Vagina (tissue), 2 donors: Measurements from ENCODE around the gene ARHGEF12.

Source experiments
- POLR2AphosphoS5 ChIP-seq, 2 donors: sonication (generic); formaldehyde crosslinking; IDR thresholded peaks; one replicate each; pipeline ENCODE4 v1.9.0; 2017; ENCODE audit warnings: antibody characterized with exemption in 2 of 2, mild to moderate bottlenecking in 2 of 2, low read depth in 1 of 2; ENCODE audit not compliant: insufficient read depth in 1 of 2
- TF ChIP-seq, protein P1 (sequence below), 3 experiments: fragments of 450-650 bp in 2 of 3; fragments of 200-600 bp in 1 of 3; sonication (generic) in 1 of 3; IDR thresholded peaks; one replicate each; pipeline ENCODE4 v1.5.1; 2017 to 2019; ENCODE audit warnings: antibody characterized with exemption in 3 of 3, mild to moderate bottlenecking in 2 of 3, moderate library complexity in 2 of 3

DNA sequence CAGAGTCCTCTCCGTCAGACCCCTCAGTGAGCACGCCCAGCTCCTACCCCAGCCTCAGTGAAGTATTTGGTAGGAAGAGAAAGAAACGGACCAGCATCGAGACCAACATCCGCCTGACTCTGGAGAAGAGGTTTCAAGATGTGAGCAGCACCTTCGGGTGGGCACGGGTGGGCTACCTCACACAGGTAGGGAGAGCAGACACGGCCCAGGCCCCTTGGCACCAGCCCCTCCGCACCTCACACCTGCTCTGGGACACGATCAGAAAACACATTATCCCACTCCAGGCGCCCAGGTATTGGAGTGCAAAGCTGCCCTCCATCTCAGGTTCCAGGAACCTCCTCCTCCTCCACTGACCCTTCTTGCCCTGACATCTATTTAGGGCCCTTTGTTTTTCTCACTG is 28.7 kb upstream of the ARHGEF12 start:
- TF ChIP-seq, protein P1, sequence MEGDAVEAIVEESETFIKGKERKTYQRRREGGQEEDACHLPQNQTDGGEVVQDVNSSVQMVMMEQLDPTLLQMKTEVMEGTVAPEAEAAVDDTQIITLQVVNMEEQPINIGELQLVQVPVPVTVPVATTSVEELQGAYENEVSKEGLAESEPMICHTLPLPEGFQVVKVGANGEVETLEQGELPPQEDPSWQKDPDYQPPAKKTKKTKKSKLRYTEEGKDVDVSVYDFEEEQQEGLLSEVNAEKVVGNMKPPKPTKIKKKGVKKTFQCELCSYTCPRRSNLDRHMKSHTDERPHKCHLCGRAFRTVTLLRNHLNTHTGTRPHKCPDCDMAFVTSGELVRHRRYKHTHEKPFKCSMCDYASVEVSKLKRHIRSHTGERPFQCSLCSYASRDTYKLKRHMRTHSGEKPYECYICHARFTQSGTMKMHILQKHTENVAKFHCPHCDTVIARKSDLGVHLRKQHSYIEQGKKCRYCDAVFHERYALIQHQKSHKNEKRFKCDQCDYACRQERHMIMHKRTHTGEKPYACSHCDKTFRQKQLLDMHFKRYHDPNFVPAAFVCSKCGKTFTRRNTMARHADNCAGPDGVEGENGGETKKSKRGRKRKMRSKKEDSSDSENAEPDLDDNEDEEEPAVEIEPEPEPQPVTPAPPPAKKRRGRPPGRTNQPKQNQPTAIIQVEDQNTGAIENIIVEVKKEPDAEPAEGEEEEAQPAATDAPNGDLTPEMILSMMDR (IDR thresholded peaks at IDR 0.05): no peak
- no peak for TF ChIP-seq POLR2AphosphoS5 (IDR thresholded peaks at IDR 0.05; ENCODE audit: insufficient read depth in 1 of 2, low read depth in 1 of 2)
